Activated CD8-positive, alpha-beta memory T cell treated with anti-CD3 and anti-CD28 coated beads, Interleukin-2, amount 50 U/mL, for 24 hours (primary cell): ENCODE results near the gene PHF20.
"Not testable (repeated sequence)": the region's sequence is repeated elsewhere in the genome, so short reads cannot be mapped to it uniquely, and the experiment has no call there.

Experiments
- DNase-seq: peaks from one replicate; pipeline ENCODE4 v3.0.0-alpha.2; 2020; ENCODE audit errors: extremely low read depth

The PHF20 gene

DNA sequence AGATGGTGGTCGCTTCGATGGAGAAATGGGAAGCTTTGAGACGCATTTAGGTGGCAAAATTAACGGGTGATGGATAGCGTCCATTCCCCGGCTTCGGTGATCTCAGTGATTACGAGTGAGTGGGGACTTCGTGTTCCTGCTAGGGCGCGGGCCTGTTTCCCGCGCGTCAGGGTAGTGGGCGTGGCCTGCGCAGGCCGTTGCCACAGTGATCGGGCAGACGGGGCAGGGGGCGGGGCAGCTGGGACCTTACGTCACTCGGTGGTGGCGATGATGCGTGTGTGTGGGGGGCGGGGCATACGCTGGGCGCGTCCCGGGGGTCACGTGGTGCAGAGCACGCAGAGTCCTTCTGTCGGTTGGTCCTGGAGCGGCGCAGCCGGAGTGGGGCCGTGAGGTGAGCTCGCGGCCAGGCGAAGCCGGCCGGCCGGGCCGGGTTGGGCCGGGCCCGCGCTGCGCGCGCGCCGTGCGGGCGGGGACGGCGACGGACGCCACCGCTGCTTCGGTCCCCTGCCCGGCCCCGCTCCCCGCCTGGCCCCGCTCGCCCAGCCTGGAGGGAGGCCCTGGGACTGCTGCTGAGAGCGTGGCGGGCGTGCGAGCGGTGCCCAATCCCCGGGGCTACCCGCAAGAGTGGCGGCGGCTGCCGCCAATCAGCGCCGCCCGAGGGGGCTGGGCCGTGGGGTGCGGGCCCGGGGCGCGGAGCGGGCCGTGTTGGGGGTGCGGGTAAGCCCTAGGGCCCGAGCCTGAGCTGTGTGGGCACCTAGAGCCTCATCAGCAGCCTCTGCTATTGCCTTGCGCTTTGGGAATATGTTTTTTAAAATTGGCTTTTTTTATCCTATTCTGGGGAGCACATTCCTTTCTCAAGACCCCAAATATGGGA lies at the start of gene PHF20:
Gene PHF20, plus strand, starts transcription at position 327 of the 874 bp plus-strand sequence. CDS start 29,508 bp downstream, outside the sequence.
- DNase-seq, result peak; percentile 97

GRCh38 chr20:35723275-35723639 lies 48.6 kb upstream of the PHF20 start:
- not testable (repeated sequence) for DNase-seq

- DNase-seq, result not testable (repeated sequence)
These were observed 48.0 kb upstream of the PHF20 start for GRCh38 chr20:35723652-35724320.

DNA sequence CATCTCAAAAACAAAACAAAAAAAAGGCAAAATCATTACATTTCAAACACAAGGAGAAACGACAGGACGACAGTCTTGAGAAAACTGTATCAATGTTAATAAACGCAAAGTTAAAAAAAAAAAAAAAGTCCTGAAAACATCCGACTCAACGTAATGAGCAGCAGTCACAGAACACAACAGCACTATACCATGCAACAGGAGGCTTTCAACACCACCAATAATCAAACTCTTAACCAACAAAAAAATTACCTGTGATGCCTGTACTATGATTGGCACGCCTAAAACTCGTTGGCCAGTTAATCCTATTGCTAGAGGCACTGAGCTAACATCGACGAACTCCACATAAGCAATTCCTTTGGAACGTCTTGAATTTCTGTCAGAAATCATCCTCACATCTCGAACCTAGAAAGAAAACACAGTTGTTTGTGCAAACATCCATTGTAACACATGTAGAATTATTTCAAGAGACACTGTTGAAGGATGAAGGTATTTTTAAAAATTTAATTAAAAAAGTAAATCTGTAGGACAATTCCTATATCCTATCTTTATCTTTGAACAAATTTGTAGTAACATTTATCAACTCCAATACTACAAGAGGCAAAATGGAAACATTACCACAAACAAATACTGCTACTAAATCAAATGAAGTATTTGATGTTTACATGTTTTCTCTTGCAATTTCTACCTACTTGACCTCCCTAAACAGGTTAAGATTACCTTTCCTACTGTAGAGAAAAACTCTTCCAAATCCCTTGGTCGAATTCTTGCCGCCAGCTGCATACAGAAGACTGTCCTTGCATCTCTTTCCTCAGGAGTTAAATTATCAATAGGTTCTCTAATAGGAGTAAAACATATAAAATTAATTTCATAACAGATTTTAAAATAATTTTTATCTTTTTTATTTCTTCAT lies 47.2 kb upstream of the PHF20 start:
- DNase-seq, result no peak

GRCh38 chr20:35726842-35727711 lies 44.7 kb upstream of the PHF20 start:
- DNase-seq, result no peak

GRCh38 chr20:35729283-35729807 lies 42.5 kb upstream of the PHF20 start:
- no peak for DNase-seq

GRCh38 chr20:35729836-35730582 lies 41.8 kb upstream of the PHF20 start:
- no peak for DNase-seq

DNA sequence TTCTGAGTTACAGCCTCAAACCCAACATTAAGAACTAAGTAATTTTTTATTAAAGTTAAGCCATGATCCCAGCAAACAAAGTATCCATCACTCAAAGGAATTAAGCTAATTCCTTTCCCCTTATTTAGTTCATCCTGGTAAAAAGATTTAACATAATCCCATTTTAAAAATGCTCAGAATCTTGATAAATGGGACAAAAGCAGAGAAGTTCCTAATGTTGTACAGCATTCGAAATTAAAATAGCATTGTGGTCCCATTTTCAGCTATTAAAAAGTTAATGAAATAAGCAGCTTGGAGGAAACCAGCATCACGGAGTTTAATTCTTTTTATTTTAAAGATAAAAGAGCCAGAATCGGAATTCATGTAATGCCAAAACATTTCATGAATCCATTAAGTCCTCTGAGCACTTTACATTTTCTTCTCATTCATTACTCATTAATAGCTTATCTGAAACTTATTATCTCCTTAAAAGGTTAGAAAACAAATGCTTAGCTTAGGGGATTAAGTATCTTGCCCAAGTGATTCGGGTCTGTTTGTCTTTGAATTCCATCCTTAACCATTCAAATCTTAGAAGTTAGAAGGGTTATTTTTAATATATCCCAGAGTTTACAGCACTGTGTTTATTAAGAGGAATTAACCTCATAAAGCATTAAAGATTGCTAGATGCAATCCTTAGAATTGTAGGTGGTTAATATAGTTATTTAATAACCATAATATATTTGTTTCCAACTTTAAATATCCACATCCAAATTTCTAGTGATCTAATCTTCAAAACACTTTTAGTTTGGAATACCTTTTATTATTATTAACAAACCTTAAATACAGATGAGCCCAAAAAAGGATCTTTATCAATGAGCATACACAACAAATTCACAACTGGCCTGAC lies 41.0 kb upstream of the PHF20 start:
- no peak for DNase-seq

DNA sequence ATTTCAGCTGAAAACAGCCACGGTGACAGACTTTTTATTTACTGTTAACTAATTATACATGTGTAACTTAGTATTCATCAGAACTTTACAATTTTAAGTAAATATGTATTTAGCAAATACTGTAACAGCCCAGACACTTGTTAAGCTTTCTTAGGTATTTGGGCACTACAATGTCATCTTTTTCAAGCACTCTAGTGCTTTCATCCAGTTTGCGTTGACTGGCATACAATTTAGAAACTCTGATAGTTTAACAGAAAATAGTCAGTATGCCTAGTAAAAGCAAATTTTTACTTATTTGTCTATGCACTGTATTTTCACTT lies 40.4 kb upstream of the PHF20 start:
- DNase-seq, result no peak

DNA sequence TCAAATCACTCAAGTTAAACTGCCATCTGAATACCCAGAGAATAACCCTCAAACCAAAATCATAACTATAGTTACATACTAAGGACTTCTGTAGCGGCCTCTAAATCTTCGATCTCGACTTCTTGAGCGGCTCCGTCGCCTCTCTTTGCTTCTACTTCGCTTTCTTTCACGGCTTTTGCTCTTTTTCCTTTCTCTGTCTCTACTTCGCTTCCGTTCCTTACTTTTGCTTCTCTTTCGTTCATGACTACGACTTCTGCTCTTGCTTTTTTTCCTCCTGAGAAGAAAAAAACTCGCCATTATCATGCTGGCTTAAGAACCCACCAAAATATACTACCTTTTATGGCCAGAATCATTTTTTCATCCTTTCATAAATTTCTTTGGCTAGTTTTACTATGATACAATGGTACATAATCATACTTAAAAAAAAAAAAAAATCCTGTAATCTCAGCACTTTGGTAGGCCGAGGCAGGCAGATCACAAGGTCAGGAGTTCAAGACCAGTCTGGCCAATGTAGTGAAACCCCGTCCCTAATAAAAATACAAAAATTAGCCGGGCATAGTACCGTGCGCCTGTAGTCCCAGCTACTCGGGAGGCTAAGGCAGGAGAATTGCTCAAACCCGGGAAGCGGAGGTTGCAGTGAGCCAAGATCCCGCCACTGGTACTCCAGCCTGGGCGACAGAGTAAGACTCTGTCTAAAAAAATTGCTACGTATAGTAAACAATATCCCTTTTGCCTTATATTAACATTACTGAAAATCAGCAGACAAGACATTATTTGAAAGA lies 39.8 kb upstream of the PHF20 start:
- no peak for DNase-seq

- DNase-seq, result no peak
These were observed 39.2 kb upstream of the PHF20 start for GRCh38 chr20:35732644-35732982.

- DNase-seq, result no peak
These were observed 37.4 kb upstream of the PHF20 start for GRCh38 chr20:35734374-35734773.

GRCh38 chr20:35734777-35735649 lies 36.8 kb upstream of the PHF20 start:
- no peak for DNase-seq

- DNase-seq, result no peak
These were observed 35.9 kb upstream of the PHF20 start for GRCh38 chr20:35735826-35736470.

DNA sequence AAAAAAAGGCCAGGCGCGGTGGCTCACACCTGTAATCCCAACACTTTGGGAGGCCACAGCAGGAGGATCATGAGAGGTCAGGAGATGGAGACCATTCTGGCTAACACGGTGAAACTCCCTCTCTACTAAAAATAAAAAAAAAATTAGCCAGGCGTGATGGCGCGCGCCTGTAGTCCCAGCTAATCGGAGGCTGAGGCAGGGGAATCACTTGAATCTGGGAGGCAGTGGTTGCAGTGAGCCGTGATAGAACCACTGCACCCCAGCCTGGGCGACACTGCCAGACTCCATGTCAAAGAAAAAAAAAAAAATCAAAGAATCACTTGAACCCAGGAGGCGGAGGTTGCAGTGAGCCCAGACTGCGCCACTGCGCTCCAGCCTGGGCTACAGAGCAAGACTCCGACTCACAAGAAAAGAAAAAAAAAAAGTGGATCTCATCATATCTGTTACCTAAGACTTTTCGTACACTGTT lies 33.9 kb upstream of the PHF20 start:
- no peak for DNase-seq

DNA sequence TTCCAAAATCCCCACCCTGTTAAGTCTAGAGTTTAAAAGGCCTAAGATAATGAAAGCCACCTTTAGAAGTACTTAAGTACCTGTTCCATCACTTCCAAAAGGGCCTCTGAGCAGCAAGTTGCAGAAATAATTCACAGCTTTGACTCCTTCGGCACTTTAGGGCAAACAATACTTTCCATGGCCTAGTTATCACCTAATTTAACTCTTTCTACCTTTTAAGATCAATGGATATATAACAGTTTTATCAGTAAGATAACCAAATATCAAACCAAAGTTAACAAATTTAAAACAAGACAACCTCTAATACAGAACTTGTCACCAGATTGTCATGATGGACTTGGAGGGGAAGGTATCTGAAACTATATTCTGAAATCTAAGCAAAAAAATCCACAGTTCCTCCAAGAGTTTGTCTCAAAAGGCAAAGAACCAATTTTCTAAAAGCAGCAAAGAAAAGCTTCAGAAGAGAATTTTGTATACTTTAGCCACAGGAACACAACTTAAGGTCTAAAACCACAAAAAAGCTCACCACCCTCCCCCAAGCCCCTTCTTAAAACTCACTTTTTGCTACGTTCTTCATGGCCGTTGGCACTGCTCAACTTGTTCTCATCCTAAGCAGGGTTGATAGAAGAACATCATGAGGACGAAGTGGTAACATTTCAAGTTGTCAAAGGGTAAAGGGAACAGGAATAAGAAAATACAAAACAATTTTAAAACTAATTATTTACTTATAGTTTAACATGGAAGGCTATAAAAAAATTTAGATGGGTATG lies 33.2 kb upstream of the PHF20 start:
- no peak for DNase-seq
